Karpas-422 (cell line): ENCODE data around the gene MPP3. TPM values are rescaled to one million over a fixed set of nuclear protein-coding genes. Genes with fewer than 3 reads are reported as not detected.

Source experiments
- DNase-seq: peaks from one replicate; pipeline ENCODE4 v3.0.0-alpha.2; 2015
- H2AFZ ChIP-seq: fragments of 200-600 bp; sonication (generic); 2 replicates; pipeline ENCODE4 v1.6.1; 2014; ENCODE audit warnings: antibody characterized with exemption, low read length, mixed read lengths
- H3K27ac ChIP-seq: fragments of 200-600 bp; sonication (generic); 2 replicates; pipeline ENCODE4 v1.5.1; 2014; ENCODE audit warnings: mild to moderate bottlenecking, low read length, moderate library complexity
- H3K27me3 ChIP-seq: fragments of 200-600 bp; sonication (generic); 2 replicates; pipeline ENCODE4 v1.6.1; 2014; ENCODE audit warnings: low read length, mixed read lengths
- H3K36me3 ChIP-seq: fragments of 200-600 bp; sonication (generic); 2 replicates; pipeline ENCODE4 v1.6.1; 2014; ENCODE audit warnings: low read length, mixed read lengths; ENCODE audit not compliant: insufficient read depth
- H3K4me1 ChIP-seq: fragments of 200-600 bp; sonication (generic); 2 replicates; pipeline ENCODE4 v1.6.1; 2014; ENCODE audit warnings: mild to moderate bottlenecking, low read length, mixed read lengths
- H3K4me2 ChIP-seq: fragments of 200-600 bp; sonication (generic); 2 replicates; pipeline ENCODE4 v1.6.1; 2014; ENCODE audit warnings: low read length, low read depth, mild to moderate bottlenecking; ENCODE audit not compliant: poor library complexity, severe bottlenecking
- H3K4me3 ChIP-seq: fragments of 200-600 bp; sonication (generic); 2 replicates; pipeline ENCODE4 v1.5.1; 2014; ENCODE audit warnings: mild to moderate bottlenecking, antibody characterized with exemption, low read length, mixed read lengths
- H3K79me2 ChIP-seq: fragments of 200-600 bp; sonication (generic); 2 replicates; pipeline ENCODE4 v1.6.1; 2014; ENCODE audit warnings: mild to moderate bottlenecking, low read length, mixed read lengths
- H3K9ac ChIP-seq: fragments of 200-600 bp; sonication (generic); 2 replicates; pipeline ENCODE4 v1.6.0; 2014; ENCODE audit warnings: low read length
- H3K9me2 ChIP-seq: fragments of 200-600 bp; sonication (generic), shearing (Covaris generic); replicated peaks from 2 replicates; pipeline ENCODE4 v1.6.0; 2014; ENCODE audit warnings: mild to moderate bottlenecking, low read length, moderate library complexity; ENCODE audit not compliant: insufficient read depth
- H3K9me3 ChIP-seq: fragments of 300-700, 200-600 bp; sonication (generic); 2 replicates; pipeline ENCODE4 v1.6.1; 2014; ENCODE audit warnings: low read length, mixed read lengths
- H4K20me1 ChIP-seq: fragments of 200-600 bp; sonication (generic); 2 replicates; pipeline ENCODE4 v1.6.1; 2014; ENCODE audit warnings: mild to moderate bottlenecking, antibody characterized with exemption, low read length, low read depth; ENCODE audit not compliant: insufficient read depth
- total RNA-seq: library from RNA; depleted of rRNA; stranded (reverse); fragments of >200 nt; shearing (Covaris generic); gene quantifications from 2 replicates; pipeline ENCODE4 v1.2.3, GENCODE V29; 2014; ENCODE audit warnings: low replicate concordance

MPP3 gene
- total RNA-seq, 1 experiment from 2014 or later: not detected

DNA sequence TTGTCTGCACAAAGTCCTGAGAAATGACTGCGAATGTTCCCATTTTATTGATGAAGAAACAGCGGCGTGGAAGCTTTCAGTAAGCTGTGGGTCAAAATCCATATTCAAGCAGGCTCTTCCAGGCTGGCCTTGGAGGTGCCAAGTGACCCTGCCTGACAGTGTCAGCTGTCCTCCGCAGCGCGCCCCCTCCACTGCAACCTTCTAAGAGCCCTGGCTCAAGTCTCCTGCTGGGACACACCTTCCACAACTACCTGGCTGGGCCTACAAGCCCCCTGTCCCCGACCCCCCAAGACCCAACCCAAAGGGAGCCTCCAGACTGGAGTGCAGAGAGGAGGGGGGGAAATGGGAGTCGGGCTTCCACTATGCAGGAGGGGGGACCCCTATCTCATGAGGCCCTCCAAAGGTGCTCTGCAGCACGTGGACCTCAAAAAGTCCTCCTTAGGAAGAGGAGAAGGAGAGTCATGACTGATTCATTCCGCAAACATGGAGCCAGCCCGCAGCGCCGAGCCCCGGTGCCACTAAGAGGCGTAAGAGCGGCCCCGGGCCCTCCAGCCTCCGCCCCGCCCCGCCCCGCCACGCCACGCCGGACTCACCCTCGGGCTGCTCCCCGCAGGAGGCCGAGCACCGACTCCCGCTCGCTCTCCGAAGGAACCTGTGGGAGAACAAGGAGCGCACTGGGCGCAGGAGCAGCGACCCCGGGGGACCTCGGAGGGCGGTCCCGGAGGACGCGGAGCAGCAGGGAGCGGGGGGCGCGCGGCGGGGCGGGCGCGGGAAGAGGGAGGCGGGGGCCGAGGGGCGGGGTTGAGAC is 574 bp downstream of the MPP3 start:
- no peak overlapping the region for H3K4me3 ChIP-seq
- H3K27me3 ChIP-seq: no peaks in the 10 kb centered on the region
- H4K20me1 ChIP-seq: no peaks in the 10 kb centered on the region
- no peak overlapping the region for H3K4me2 ChIP-seq
- no peak overlapping the region for H3K9ac ChIP-seq
- DNase-seq: no peak
- no peak overlapping the region for H3K27ac ChIP-seq
- H2AFZ ChIP-seq: no peak overlapping the region
- H3K9me2 ChIP-seq: no peaks in the 10 kb centered on the region
- no peaks in the 10 kb centered on the region for H3K79me2 ChIP-seq
- no peaks in the 10 kb centered on the region for H3K36me3 ChIP-seq
- no peaks in the 10 kb centered on the region for H3K4me1 ChIP-seq
- no peaks in the 10 kb centered on the region for H3K9me3 ChIP-seq

DNA sequence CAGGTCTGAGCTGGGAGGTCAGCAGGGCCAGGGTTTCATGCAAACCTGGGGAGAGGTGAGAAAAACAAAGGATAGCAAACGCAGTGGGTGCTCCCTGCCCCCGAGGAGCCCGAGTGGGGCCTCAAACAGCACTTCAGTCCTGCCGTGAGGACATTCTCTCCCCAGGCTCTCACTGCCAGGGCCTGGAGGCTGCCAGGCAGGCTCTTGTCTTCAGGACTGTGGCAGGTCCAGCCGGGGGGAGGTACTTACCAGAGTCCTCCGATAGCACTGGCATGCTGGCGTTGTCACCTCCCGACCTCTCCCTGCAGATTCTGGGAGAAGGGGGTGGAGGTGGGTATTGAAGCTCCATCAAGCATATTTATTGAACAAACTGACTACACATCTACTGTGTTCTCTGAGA is 1.3 kb downstream of the MPP3 start:
- Histone ChIP-seq H3K9ac (no peak overlapping the region), H3K4me3 (no peak overlapping the region), H3K9me2 (no peaks in the 10 kb centered on the region), H3K9me3 (no peaks in the 10 kb centered on the region), H3K27me3 (no peaks in the 10 kb centered on the region), H3K79me2 (no peaks in the 10 kb centered on the region), H3K36me3 (no peaks in the 10 kb centered on the region), H4K20me1 (no peaks in the 10 kb centered on the region), H3K4me1 (no peaks in the 10 kb centered on the region), H3K4me2 (no peak overlapping the region), H2AFZ (no peak overlapping the region), H3K27ac (no peak overlapping the region)
- no peak for DNase-seq

DNA sequence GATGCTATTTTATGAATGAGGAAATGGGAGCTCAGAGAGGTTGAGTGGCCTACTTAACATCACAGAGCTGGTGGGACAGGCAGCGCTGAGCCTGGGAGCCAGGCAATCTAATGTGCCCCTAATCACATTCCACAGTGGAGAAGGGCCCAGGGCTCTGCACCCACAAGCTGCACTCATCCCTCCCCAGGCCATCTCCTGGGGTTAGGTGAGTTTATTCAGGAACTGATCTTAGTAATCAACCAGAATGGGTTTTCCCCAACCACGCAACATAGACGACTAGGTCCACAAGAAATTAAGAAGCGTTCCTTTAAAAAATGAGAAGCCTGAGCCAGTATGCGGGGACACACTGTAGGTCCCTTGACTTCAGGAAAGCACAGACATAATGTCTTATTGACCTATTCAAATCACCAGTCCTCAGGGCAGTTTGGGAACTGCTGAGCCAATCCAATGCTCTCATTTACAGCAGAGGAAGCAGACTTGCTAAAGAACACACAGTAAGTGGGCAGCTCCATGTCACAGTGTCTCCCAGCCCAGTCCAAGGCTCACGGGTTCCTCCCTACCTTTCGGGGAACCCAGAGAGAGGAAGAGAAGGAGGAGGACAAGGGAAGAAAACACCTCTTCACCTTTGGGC is 2.3 kb downstream of the MPP3 start:
- no peaks in the 10 kb centered on the region for H3K27me3 ChIP-seq
- no peak overlapping the region for H3K27ac ChIP-seq
- H4K20me1 ChIP-seq: no peaks in the 10 kb centered on the region
- no peaks in the 10 kb centered on the region for H3K79me2 ChIP-seq
- H3K9ac ChIP-seq: no peak overlapping the region
- no peaks in the 10 kb centered on the region for H3K9me2 ChIP-seq
- no peak for DNase-seq
- H3K4me3 ChIP-seq: no peak overlapping the region
- no peaks in the 10 kb centered on the region for H3K9me3 ChIP-seq
- H3K36me3 ChIP-seq: no peaks in the 10 kb centered on the region
- no peak overlapping the region for H3K4me2 ChIP-seq
- no peaks in the 10 kb centered on the region for H3K4me1 ChIP-seq
- no peak overlapping the region for H2AFZ ChIP-seq

DNA sequence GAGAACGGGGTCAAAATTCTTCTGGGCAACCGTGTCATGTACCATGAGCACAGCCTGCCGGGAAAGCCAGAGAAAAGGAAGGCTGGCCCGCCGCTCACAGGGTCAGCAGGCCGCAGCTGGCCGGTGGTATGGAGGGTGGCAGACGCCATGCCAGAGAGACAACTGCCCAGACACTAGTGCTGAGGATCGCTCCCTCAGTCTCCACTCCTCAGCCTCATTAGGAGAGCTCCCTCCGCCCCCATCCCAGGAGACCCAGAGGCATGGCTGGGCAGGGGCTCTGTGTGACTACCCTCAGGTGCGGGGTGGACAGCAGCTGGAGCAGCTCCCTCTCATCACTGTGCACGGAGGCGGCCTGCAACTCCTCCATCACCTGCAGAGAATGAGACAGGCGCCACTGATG is 3.2 kb downstream of the MPP3 start:
- H3K4me1 ChIP-seq: no peaks in the 10 kb centered on the region
- no peak for DNase-seq
- no peaks in the 10 kb centered on the region for H3K36me3 ChIP-seq
- no peaks in the 10 kb centered on the region for H4K20me1 ChIP-seq
- H3K27ac ChIP-seq: no peak overlapping the region
- no peak overlapping the region for H3K4me2 ChIP-seq
- H3K9me2 ChIP-seq: no peaks in the 10 kb centered on the region
- no peaks in the 10 kb centered on the region for H3K79me2 ChIP-seq
- H3K4me3 ChIP-seq: no peak overlapping the region
- H2AFZ ChIP-seq: no peak overlapping the region
- H3K27me3 ChIP-seq: no peaks in the 10 kb centered on the region
- no peak overlapping the region for H3K9ac ChIP-seq
- no peaks in the 10 kb centered on the region for H3K9me3 ChIP-seq

DNA sequence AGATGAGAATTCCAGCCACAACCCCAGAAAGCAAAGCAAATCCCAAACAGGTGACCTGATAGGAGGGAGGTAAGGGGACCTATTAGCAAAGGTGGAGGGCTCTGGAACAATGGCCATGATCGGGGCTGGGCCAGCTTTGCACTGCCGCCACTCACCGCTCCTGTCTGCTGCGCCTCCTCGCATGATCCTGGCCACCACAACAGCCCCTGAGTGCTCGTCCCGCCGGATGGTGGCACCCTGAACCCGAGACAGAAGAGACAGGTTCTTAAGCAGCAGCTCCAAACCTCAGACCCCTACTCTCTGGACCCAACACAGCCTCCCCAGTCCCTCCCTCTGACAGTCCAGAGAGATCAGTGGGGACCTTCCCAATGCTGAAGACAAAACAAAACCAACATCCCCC is 5.3 kb downstream of the MPP3 start:
- H4K20me1 ChIP-seq: no peaks in the 10 kb centered on the region
- no peak overlapping the region for H3K27ac ChIP-seq
- no peaks in the 10 kb centered on the region for H3K9me3 ChIP-seq
- no peaks in the 10 kb centered on the region for H3K4me1 ChIP-seq
- no peak overlapping the region for H3K9ac ChIP-seq
- no peaks in the 10 kb centered on the region for H3K36me3 ChIP-seq
- no peak overlapping the region for H3K4me3 ChIP-seq
- no peaks in the 10 kb centered on the region for H3K27me3 ChIP-seq
- H2AFZ ChIP-seq: no peak overlapping the region
- H3K9me2 ChIP-seq: no peaks in the 10 kb centered on the region
- H3K79me2 ChIP-seq: no peaks in the 10 kb centered on the region
- H3K4me2 ChIP-seq: no peak overlapping the region
- no peak for DNase-seq

DNA sequence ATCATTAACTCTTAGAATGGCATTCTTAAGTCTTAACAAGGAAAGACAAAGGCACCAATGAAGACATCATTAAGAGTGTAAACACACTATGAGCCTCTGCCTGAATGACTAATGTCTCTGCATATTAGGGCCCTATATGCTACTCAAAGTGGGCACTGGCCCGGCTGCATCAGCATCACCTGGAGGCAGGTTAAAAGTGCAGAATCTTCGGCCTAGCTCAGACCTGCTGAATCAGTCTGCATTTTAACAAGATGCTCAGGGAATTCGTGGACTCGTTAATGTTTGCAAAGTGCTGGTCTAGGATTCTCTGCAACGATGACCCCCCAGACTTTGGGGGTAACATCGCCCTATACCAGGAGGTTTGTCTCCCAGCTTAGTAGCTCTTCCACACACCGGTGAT is 6.7 kb downstream of the MPP3 start:
- H3K4me3 ChIP-seq: no peak overlapping the region
- no peaks in the 10 kb centered on the region for H3K9me2 ChIP-seq
- no peak for DNase-seq
- no peak overlapping the region for H3K27ac ChIP-seq
- no peaks in the 10 kb centered on the region for H3K27me3 ChIP-seq
- H3K9me3 ChIP-seq: no peaks in the 10 kb centered on the region
- H3K79me2 ChIP-seq: no peaks in the 10 kb centered on the region
- no peaks in the 10 kb centered on the region for H3K36me3 ChIP-seq
- H3K4me2 ChIP-seq: no peak overlapping the region
- H4K20me1 ChIP-seq: no peaks in the 10 kb centered on the region
- no peak overlapping the region for H3K9ac ChIP-seq
- H2AFZ ChIP-seq: no peak overlapping the region
- H3K4me1 ChIP-seq: no peaks in the 10 kb centered on the region

DNA sequence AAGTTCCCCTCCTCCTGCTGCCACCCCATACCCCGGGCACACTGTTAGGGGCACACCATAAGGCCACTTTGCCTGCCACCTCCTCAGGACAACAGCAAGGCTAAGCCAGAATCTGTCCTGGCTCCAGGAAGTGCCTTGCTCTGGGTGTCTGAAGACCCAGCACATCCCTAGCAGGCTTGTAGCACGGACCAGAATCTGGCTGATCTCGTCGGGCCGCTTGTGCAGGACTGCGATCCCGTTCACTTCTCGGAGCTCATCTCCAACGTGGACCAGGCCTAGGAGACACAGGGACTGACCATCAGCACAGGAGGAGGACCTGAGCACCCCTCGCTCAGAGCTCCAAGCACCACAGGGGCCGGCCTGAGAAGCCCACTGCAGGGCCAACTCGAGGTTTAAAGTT is 7.4 kb downstream of the MPP3 start:
- H3K4me2 ChIP-seq: no peak overlapping the region
- H3K9ac ChIP-seq: no peak overlapping the region
- no peak overlapping the region for H3K27ac ChIP-seq
- H3K4me1 ChIP-seq: no peaks in the 10 kb centered on the region
- H3K36me3 ChIP-seq: no peaks in the 10 kb centered on the region
- H3K79me2 ChIP-seq: no peaks in the 10 kb centered on the region
- H4K20me1 ChIP-seq: no peaks in the 10 kb centered on the region
- H3K9me3 ChIP-seq: no peaks in the 10 kb centered on the region
- no peak for DNase-seq
- H3K9me2 ChIP-seq: no peaks in the 10 kb centered on the region
- H3K27me3 ChIP-seq: no peaks in the 10 kb centered on the region
- no peak overlapping the region for H3K4me3 ChIP-seq
- no peak overlapping the region for H2AFZ ChIP-seq

DNA sequence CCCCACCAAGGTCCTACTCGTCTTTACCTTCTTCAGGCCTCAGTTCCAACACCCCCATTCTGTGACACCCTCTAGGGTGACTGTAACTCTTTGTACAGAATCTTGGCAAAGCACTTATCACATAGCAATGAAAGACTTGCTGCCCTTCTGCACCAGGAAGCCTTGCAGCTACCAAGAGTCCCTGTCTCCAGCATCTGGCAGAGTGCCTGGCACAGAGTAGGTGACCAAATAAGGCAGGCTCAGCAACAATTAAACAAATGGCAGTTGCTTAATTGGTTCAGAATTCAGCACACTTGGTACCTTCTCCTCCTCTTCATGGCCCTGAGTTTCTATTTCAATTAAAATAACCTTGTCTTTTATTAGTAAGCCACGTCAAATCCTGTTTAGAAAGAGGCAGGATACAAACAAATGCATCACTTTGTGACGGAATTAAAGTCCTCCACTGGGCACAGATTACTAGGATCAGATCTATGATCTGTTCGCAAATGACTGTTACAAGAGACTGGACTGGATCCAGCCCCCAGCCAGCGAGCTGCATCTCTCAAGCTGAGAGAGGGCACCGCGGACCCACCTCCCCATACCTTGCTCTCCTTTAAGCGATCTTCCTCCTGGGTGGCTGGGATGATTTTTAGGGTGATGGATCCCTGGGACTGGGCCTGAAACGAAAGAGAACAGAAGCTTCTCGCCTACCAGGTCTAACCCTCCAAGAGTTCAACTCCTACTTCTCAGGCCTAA is 9.4 kb downstream of the MPP3 start:
- H3K4me1 ChIP-seq: no peaks in the 10 kb centered on the region
- no peak overlapping the region for H3K4me2 ChIP-seq
- H3K4me3 ChIP-seq: no peak overlapping the region
- H3K79me2 ChIP-seq: no peaks in the 10 kb centered on the region
- no peaks in the 10 kb centered on the region for H3K36me3 ChIP-seq
- H3K27me3 ChIP-seq: no peaks in the 10 kb centered on the region
- H3K9me2 ChIP-seq: no peaks in the 10 kb centered on the region
- H4K20me1 ChIP-seq: no peaks in the 10 kb centered on the region
- H2AFZ ChIP-seq: no peak overlapping the region
- DNase-seq: no peak
- H3K9me3 ChIP-seq: no peaks in the 10 kb centered on the region
- H3K9ac ChIP-seq: no peak overlapping the region
- H3K27ac ChIP-seq: no peak overlapping the region
